RWPE1 (cell line): ENCODE measurements around the gene CTNNA3.

Experiments used
- CTCF ChIA-PET: fragments of 350-600 bp; sonication (Branson Sonifier 250); formaldehyde crosslinking; extraction: SDS; loops from one replicate; lab custom pipeline; 2021; lab: Yijun Ruan, JAX
- POLR2A ChIA-PET: fragments of 400-600 bp; formaldehyde crosslinking; extraction: SDS; loops from one replicate; lab custom pipeline; 2020; ENCODE audit warnings: antibody characterized with exemption; ENCODE audit not compliant: low non-redundant PET; lab: Yijun Ruan, JAX
- DNase-seq: peaks from one replicate; pipeline ENCODE4 v3.0.0; 2012; ENCODE audit warnings: low spot score
- H3K27ac ChIP-seq: fragments of 450-650 bp; 2 replicates; pipeline ENCODE4 v1.5.1; 2017
- TF ChIP-seq, protein P1 (sequence below): fragments of 450-650 bp; conservative IDR thresholded peaks from 2 replicates; pipeline ENCODE4 v1.5.1; 2017; ENCODE audit warnings: low read depth, mild to moderate bottlenecking

Gene CTNNA3

DNA sequence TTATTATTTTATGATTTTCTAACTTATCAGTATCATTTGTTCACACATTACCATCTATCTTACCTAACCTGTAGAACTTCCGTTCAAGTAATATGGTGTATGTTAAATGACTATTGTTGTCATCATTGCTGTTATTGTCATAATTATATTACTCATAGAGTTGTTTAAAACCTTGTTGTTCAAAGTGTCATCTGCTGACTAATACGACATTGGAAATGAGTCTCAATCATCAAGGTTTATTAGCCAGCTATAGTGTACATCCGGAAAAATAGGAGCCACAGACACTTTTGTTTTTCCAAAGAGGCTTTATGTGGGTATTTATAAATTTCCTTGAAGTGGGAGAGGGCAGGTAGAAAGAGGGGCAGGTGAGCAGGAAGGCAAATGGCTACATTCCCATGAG lies 1157.1 kb downstream of the CTNNA3 start:
- H3K27ac ChIP-seq, result no peak overlapping the region
- DNase-seq, result no peak
- TF ChIP-seq, protein P1, sequence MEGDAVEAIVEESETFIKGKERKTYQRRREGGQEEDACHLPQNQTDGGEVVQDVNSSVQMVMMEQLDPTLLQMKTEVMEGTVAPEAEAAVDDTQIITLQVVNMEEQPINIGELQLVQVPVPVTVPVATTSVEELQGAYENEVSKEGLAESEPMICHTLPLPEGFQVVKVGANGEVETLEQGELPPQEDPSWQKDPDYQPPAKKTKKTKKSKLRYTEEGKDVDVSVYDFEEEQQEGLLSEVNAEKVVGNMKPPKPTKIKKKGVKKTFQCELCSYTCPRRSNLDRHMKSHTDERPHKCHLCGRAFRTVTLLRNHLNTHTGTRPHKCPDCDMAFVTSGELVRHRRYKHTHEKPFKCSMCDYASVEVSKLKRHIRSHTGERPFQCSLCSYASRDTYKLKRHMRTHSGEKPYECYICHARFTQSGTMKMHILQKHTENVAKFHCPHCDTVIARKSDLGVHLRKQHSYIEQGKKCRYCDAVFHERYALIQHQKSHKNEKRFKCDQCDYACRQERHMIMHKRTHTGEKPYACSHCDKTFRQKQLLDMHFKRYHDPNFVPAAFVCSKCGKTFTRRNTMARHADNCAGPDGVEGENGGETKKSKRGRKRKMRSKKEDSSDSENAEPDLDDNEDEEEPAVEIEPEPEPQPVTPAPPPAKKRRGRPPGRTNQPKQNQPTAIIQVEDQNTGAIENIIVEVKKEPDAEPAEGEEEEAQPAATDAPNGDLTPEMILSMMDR, result no peak
- POLR2A ChIA-PET, result no interaction called here
- CTCF ChIA-PET, result no interaction called here

DNA sequence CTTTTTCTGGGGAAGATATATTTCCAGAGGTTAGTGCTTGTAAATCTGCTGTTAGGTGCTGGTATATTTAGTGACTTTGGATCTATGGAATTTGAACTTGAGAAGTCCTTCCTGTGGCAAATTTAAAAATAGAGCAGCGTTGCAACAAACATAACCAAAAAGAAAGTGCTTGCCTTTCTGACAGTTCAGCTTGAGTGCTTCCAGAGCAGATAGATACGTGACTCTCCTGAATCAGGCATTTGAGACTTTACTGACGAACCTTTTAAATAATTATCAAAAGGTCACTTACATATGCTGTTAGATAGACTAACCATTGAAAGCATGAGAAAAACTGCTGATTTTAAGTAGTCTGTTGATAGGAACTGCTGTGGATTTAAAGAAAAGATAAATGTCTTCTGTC lies 1157.6 kb downstream of the CTNNA3 start:
- CTCF ChIA-PET, result no interaction called here
- no peak overlapping the region for H3K27ac ChIP-seq
- POLR2A ChIA-PET, result no interaction called here
- no peak for DNase-seq
- TF ChIP-seq, protein P1, result no peak

DNA sequence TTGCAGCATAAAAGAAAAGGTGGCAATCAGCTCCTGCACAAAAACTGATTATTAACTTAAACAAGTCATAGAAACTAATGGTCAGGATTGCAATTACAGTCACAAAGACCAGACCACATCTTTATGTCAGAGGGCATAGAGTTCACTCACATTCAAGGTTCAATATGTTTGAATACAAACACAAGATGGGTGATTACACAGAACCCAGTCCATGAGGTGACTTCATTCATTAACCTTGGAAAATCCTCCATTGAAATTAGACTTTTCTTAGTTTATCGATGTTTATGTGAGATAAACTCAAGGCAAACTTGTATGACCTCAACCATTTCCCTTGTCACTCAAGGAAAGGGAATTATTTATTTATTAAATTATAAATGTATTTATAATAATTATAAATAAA lies 1158.8 kb downstream of the CTNNA3 start:
- ChIA-PET POLR2A (no interaction called here), CTCF (no interaction called here)
- no peak overlapping the region for H3K27ac ChIP-seq
- TF ChIP-seq, protein P1, result no peak
- no peak for DNase-seq

DNA sequence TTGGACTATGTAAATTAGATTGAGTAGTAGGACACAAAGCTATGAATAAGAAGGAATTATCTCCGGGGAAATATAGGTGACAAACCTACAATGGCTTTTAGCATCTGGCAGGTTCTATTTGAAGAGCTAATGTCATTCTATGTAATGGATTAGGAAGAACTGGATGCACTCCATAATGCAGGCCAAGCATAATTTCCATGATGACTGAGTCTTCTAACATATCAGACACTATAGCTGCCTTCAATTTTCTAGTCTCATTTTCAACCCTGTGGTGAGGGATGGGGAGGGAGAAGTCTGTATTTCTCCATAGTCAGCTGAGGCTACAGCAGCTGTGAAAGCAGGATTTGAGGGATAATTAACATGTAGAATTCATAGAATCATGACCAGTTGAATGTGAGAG lies 1160.6 kb downstream of the CTNNA3 start:
- CTCF ChIA-PET, result interaction anchor here (0.6 kb wide), 1 partner anchor 1461 kb away, joined by 4 read pairs; no protein-coding TSS in a partner anchor
- POLR2A ChIA-PET, result no interaction called here
- H3K27ac ChIP-seq, result no peak overlapping the region
- TF ChIP-seq, protein P1, result no peak
- no peak for DNase-seq

DNA sequence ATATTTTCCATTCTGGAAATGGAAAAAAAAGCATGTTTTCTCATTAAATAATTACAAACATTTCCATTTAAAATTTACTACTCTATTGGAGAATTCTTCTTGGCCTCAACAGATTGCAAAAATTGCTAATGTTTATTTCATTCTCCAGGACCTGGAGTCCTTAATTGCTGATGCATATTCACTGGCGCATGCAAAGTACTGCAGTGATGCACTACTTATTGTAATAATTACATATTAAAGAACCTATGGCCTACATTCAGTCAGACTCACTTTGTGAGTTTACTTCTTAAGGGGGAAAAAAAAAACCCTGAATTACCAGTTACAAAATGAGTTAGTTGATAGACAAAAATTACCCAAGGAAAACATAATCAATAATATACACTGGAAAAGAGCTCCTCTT lies 1161.1 kb downstream of the CTNNA3 start:
- CTCF ChIA-PET, result interaction anchor here (0.6 kb wide), 1 partner anchor 1461 kb away, joined by 4 read pairs; no protein-coding TSS in a partner anchor
- no peak overlapping the region for H3K27ac ChIP-seq
- DNase-seq, result no peak
- TF ChIP-seq, protein P1, result no peak
- POLR2A ChIA-PET, result no interaction called here

DNA sequence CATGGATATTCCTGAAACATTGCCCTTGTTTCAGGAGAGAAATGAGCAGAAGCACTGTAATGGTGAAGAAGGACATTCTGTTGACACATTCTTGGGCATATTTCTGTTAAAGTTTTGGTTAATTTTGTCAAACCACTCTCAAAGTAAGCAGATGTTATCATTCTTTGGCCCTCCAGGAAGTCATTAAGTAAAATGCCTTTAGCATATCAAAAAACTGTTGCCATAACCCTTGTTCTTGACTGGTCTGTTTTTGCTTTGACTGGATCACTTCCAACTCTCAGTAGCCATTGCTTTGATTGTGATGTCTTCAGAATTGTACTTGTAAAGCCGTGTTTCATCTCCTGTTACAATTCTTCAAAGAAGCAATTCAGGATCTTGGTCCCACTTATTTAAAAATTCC lies 1174.5 kb downstream of the CTNNA3 start:
- ChIA-PET POLR2A (no interaction called here), CTCF (interaction anchor here (0.6 kb wide), 1 partner anchor 312 kb away, joined by 4 read pairs; no protein-coding TSS in a partner anchor)
- no peak for DNase-seq
- H3K27ac ChIP-seq, result no peak overlapping the region
- TF ChIP-seq, protein P1, result no peak
